Natural killer cell (primary cell): ENCODE measurements around the gene DHX34. TPM values are rescaled to one million over a fixed set of nuclear protein-coding genes. Genes with fewer than 3 reads are reported as not detected.
A peak's percentile ranks its signal among the peaks of the same experiment; 100 is the strongest.

Source experiments
- ATAC-seq, 3 donors: fragments of 150-1000 bp in 2 of 3; fragments of 200-7000 bp in 1 of 3; cut with Tn5 transposase; 1 replicate in 1 of 3; 2 replicates in 2 of 3; pipeline ENCODE4 v1.10.0; 2021; ENCODE audit warnings: mild to moderate bottlenecking in 2 of 3, moderate library complexity in 2 of 3
- DNase-seq, 2 donors: peaks; one replicate each; pipeline versions ENCODE4 v3.0.0 to v3.0.0-alpha.2; 2013 to 2021; ENCODE audit warnings: mixed read lengths in 1 of 2
- H3K27ac ChIP-seq: one replicate; pipeline ENCODE4 v1.5.1; 2013; ENCODE audit warnings: mild to moderate bottlenecking, low read length
- H3K27me3 ChIP-seq: one replicate; pipeline ENCODE4 v1.6.1; 2013; ENCODE audit warnings: low read length; ENCODE audit not compliant: control insufficient read depth, insufficient read depth
- H3K36me3 ChIP-seq: one replicate; pipeline ENCODE4 v1.6.1; 2013; ENCODE audit warnings: low read length; ENCODE audit not compliant: control insufficient read depth, insufficient read depth
- H3K4me1 ChIP-seq: one replicate; pipeline ENCODE4 v1.6.1; 2013; ENCODE audit warnings: low read length; ENCODE audit not compliant: control insufficient read depth, insufficient read depth
- H3K4me3 ChIP-seq: one replicate; pipeline ENCODE4 v1.5.1; 2013; ENCODE audit warnings: low read length
- H3K9me3 ChIP-seq: one replicate; pipeline ENCODE4 v1.6.1; 2013; ENCODE audit warnings: low read length; ENCODE audit not compliant: control insufficient read depth, insufficient read depth
- H3K27ac Mint-ChIP-seq, 2 donors: one replicate each; pipeline ENCODE4 v1.8.0; 2022; ENCODE audit warnings: mild to moderate bottlenecking in 2 of 2, mixed read lengths in 2 of 2, moderate library complexity in 1 of 2
- H3K27me3 Mint-ChIP-seq, 2 donors: one replicate each; pipeline ENCODE4 v1.8.0; 2022; ENCODE audit warnings: low read depth in 2 of 2, mixed read lengths in 2 of 2
- H3K36me3 Mint-ChIP-seq: one replicate; pipeline ENCODE4 v1.8.0; 2022; ENCODE audit warnings: mixed read lengths
- H3K4me1 Mint-ChIP-seq, 2 donors: one replicate each; pipeline ENCODE4 v1.8.0; 2022; ENCODE audit warnings: mixed read lengths in 2 of 2
- H3K4me3 Mint-ChIP-seq: one replicate; pipeline ENCODE4 v1.8.0; 2022; ENCODE audit warnings: mild to moderate bottlenecking, moderate library complexity, mixed read lengths
- H3K9me3 Mint-ChIP-seq, 2 donors: one replicate each; pipeline ENCODE4 v1.8.0; 2022; ENCODE audit warnings: mixed read lengths in 2 of 2
- WGBS: methylation state at CpG from one replicate; pipeline ENCODE4 v1.1.7; 2013; ENCODE audit warnings: missing lambda C conversion rate; ENCODE audit not compliant: insufficient coverage; 5-methylcytosine and 5-hydroxymethylcytosine counted together
- intact Hi-C: fragments of 100-400 bp; cut with micrococcal nuclease; formaldehyde crosslinking; loops from one replicate; pipeline ENCODE4 v1.14.2; 2022
- total RNA-seq, 4 donors: library from RNA; stranded (reverse); fragments of 120-200 nt in 1 of 4; gene quantifications; one replicate each; pipeline versions ENCODE4 v1.2.3 to v1.2.4, GENCODE V29; 2013 to 2022
- TF ChIP-seq, protein P1 (sequence below): fragments of 200-600 bp; IDR thresholded peaks from one replicate; pipeline ENCODE4 v1.8.0; 2022; ENCODE audit warnings: antibody characterized with exemption

DHX34 gene
- total RNA-seq, 3 donors from 2014 or later (not counting 1 experiment from before 2014, with no cell fraction given) = 19.8 to 25.9 (median 20.0) TPM

DNA sequence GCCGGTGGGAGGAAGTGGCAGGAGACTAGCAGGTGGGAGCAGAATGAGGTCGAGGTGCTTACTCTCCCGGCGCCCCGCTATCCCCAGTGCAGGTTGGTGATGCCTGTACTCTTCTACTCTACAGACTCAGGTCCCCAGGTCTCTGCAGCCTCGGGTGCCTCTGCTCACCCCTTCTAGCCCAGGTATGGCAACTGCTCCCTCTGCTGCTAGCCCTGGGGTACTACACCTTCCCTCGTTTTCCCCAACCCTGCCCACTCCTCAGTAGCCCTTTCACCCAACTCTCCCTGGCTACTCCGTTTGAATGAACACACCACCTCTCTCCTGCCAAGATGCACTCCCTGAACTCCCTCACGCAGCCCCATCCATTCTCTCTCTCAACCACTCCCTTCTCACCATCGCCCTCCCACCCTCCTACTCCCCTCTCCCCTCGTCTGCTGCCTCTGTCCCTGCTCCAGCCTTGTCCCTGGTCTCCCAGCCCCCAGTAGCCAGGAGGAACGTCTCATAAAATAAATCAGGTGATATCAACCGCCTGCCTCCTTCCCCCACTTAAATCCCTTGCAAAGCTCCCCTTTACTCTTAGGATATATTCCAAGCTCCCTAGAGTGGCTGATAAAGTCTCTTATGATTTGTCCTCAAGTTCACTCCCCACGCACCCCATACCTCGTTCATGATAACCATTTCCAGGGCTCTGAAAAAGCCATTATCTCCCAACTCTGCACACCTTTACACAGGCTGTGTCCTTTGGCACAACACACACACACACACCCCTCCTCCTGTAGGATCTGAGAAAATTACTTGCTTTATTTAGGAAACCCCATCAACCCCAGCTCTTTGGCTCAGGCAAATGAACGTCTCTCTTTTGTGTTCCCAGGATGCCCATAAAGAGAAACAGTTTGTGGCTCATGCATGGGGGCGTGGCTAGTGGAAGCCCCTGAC lies 78.4 kb downstream of the DHX34 start:
- Mint-ChIP-seq H3K27ac (no peak overlapping the region), H3K27me3 (peaks cover 29 to 39% of the 10 kb centered on the region in 2 donors), H3K4me1 (peaks cover 5 to 14% of the 10 kb centered on the region in 2 donors), H3K9me3 (peaks cover 0 to 3% of the 10 kb centered on the region in 2 donors), H3K4me3 (peak overlapping the region; percentile 43), H3K36me3 (no peaks in the 10 kb centered on the region)
- peak; percentile 66 to 75 (median 70) for ATAC-seq
- H3K9me3 ChIP-seq = no peaks in the 10 kb centered on the region
- WGBS = 6% methylated on average over 17 of the region's 17 CpGs
- H3K27me3 ChIP-seq = peaks cover 42% of the 10 kb centered on the region
- H3K4me3 ChIP-seq = no peak overlapping the region
- peak; percentile 63 to 84 for DNase-seq
- no peak overlapping the region for H3K27ac ChIP-seq
- H3K36me3 ChIP-seq = no peaks in the 10 kb centered on the region
- TF ChIP-seq, protein P1, sequence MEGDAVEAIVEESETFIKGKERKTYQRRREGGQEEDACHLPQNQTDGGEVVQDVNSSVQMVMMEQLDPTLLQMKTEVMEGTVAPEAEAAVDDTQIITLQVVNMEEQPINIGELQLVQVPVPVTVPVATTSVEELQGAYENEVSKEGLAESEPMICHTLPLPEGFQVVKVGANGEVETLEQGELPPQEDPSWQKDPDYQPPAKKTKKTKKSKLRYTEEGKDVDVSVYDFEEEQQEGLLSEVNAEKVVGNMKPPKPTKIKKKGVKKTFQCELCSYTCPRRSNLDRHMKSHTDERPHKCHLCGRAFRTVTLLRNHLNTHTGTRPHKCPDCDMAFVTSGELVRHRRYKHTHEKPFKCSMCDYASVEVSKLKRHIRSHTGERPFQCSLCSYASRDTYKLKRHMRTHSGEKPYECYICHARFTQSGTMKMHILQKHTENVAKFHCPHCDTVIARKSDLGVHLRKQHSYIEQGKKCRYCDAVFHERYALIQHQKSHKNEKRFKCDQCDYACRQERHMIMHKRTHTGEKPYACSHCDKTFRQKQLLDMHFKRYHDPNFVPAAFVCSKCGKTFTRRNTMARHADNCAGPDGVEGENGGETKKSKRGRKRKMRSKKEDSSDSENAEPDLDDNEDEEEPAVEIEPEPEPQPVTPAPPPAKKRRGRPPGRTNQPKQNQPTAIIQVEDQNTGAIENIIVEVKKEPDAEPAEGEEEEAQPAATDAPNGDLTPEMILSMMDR = peak; percentile 88
- intact Hi-C loops = loop anchor here (1.0 kb wide), 1 partner anchor 131 kb away; no protein-coding TSS in a partner anchor
- peaks cover 25% of the 10 kb centered on the region for H3K4me1 ChIP-seq

DNA sequence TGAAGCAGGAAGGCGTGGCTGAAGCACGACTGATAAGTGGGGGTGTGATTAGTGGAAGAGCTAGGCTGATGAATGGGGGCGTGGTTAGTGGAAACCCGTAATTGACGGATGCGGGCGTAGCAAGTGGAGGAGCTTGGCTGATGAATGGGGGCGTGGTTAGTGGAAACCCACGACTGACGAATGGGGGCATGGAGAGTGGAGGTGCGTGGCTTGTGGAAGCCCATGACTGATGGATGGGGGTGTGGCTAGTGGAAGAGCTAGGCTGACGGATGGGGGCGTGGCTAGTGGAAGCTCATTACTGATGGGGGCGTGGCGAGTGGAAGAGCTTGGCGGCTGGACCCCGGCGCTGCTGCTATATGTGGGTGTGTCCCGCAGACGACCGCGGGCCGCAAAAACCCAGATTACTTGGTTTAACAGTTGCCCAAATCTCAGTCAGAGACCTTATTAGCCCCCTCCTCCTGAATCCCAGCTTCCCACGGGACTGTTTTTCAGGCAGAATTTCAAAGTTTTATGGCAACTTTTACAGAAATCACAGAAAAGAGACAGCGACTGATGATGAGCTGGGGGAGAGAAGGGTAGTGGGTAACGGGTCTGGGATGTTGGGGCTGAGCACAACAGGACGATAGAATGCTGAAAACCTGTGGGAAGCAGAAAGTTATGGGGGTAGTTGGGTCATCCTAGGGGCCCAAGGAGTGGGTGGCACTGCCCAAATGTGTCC lies 79.2 kb downstream of the DHX34 start:
- H3K27me3 Mint-ChIP-seq = peaks cover 29 to 35% of the 10 kb centered on the region in 2 donors
- no peak overlapping the region for H3K27ac Mint-ChIP-seq
- whole genome bisulfite sequencing = 2% methylated on average over 27 of the region's 27 CpGs
- ATAC-seq (peak; percentile 79 to 83 (median 79)), DNase-seq (peak; percentile 49 to 94)
- H3K36me3 ChIP-seq = no peaks in the 10 kb centered on the region
- H3K4me1 Mint-ChIP-seq = peaks cover 5 to 9% of the 10 kb centered on the region in 2 donors
- H3K9me3 ChIP-seq = no peaks in the 10 kb centered on the region
- H3K4me3 ChIP-seq = no peak overlapping the region
- intact Hi-C loops = no loop called here
- peaks cover 25% of the 10 kb centered on the region for H3K4me1 ChIP-seq
- H3K36me3 Mint-ChIP-seq = no peaks in the 10 kb centered on the region
- H3K27ac ChIP-seq = no peak overlapping the region
- no peak overlapping the region for H3K4me3 Mint-ChIP-seq
- TF ChIP-seq, protein P1 = no peak
- H3K27me3 ChIP-seq = peaks cover 35% of the 10 kb centered on the region
- no peaks in the 10 kb centered on the region for H3K9me3 Mint-ChIP-seq

DNA sequence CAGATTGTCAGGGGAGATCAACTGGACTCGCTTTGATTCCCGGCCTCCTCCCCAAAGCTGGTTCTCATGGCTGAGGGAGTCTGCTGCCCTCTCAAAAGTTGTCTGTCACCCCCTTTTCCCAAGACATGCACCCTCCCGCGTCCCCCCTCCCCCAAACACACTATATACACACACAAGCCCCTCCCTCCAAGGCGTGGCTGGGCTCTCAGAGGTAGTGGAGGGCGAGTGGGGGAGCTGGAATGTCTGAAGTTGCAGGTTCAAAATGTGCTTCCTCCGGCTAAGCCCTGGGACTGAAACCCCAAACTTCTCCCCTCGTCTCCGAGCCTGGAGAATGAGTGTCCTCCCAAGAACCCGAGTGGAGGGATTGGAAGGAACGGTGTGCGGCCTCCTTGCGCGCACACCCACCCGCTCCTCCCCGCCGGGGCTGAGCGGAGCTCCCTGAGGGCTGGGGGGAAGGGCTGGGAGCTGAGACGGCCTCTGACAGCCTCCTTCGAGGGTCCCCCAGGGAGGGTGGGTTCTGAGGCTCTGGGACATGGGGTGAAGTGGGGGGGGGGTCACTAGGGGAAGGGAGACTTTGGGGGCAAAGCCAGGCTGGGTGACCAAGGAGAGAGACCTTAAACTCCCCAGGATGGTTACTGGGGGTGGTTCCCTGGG lies 80.2 kb downstream of the DHX34 start:
- no peak overlapping the region for H3K27ac ChIP-seq

More for the DNA sequence above, 80.2 kb downstream of the DHX34 start:
- ATAC-seq = no peak
- peaks cover 28% of the 10 kb centered on the region for H3K27me3 ChIP-seq
- TF ChIP-seq, protein P1 = no peak
- Mint-ChIP-seq H3K9me3 (no peaks in the 10 kb centered on the region), H3K4me1 (peaks cover 5 to 9% of the 10 kb centered on the region in 2 donors), H3K36me3 (no peaks in the 10 kb centered on the region), H3K4me3 (no peak overlapping the region), H3K27ac (no peak overlapping the region), H3K27me3 (peaks cover 29 to 32% of the 10 kb centered on the region in 2 donors)
- no peak for DNase-seq
- no peaks in the 10 kb centered on the region for H3K9me3 ChIP-seq
- H3K36me3 ChIP-seq = no peaks in the 10 kb centered on the region
- peaks cover 25% of the 10 kb centered on the region for H3K4me1 ChIP-seq
- intact Hi-C loops = no loop called here
- 30% methylated on average over 16 of the region's 20 CpGs for WGBS
- H3K4me3 ChIP-seq = no peak overlapping the region
